H9 (cell line): Measurements from ENCODE around the gene FAM131C. TPM values are rescaled to one million over a fixed set of nuclear protein-coding genes. Genes with fewer than 3 reads are reported as not detected.

Experiments
- DNase-seq: peaks from one replicate; pipeline ENCODE4 v3.0.0-alpha.2; 2017
- H2AFZ ChIP-seq: one replicate; pipeline ENCODE4 v1.6.1; 2013; ENCODE audit warnings: mild to moderate bottlenecking, low read length, control low read depth, moderate library complexity
- H2AK5ac ChIP-seq: 2 replicates; pipeline ENCODE4 v1.6.1; 2013; ENCODE audit warnings: low read length, control low read depth, mixed read lengths; ENCODE audit not compliant: insufficient read length
- H2BK120ac ChIP-seq: one replicate; pipeline ENCODE4 v1.6.1; 2013; ENCODE audit warnings: low read depth, mild to moderate bottlenecking, low read length, control low read depth, inconsistent platforms; ENCODE audit not compliant: poor library complexity, severe bottlenecking
- H2BK12ac ChIP-seq: 2 replicates; pipeline ENCODE4 v1.6.1; 2013; ENCODE audit warnings: low read length, control low read depth, mixed read lengths, low read depth; ENCODE audit not compliant: insufficient read length
- H2BK15ac ChIP-seq: 2 replicates; pipeline ENCODE4 v1.6.1; 2013; ENCODE audit warnings: low read depth, low read length, control low read depth
- H2BK20ac ChIP-seq: one replicate; pipeline ENCODE4 v1.6.1; 2013; ENCODE audit warnings: low read depth, mild to moderate bottlenecking, low read length, control low read depth, inconsistent platforms; ENCODE audit not compliant: poor library complexity, severe bottlenecking
- H2BK5ac ChIP-seq: 2 replicates; pipeline ENCODE4 v1.6.1; 2013; ENCODE audit warnings: low read length, control low read depth, mixed read lengths; ENCODE audit not compliant: insufficient read length
- H3K14ac ChIP-seq: 2 replicates; pipeline ENCODE4 v1.6.1; 2013; ENCODE audit warnings: low read length, control low read depth; ENCODE audit not compliant: insufficient read depth
- H3K18ac ChIP-seq: 2 replicates; pipeline ENCODE4 v1.6.1; 2013; ENCODE audit warnings: low read depth, mild to moderate bottlenecking, mixed read lengths, low read length, control low read depth; ENCODE audit not compliant: insufficient read length
- H3K23ac ChIP-seq: 2 replicates; pipeline ENCODE4 v1.6.1; 2013; ENCODE audit warnings: low read length, control low read depth, mixed read lengths, low read depth; ENCODE audit not compliant: insufficient read length
- H3K23me2 ChIP-seq: 2 replicates; pipeline ENCODE4 v1.6.1; 2013; ENCODE audit warnings: low read depth, mild to moderate bottlenecking, mixed read lengths, low read length, control low read depth; ENCODE audit not compliant: insufficient read length, poor library complexity, severe bottlenecking
- H3K27ac ChIP-seq: 2 replicates; pipeline ENCODE4 v1.5.1; 2013; ENCODE audit warnings: low read length, control low read depth, mixed read lengths, low read depth; ENCODE audit not compliant: insufficient read length
- H3K27me3 ChIP-seq: 2 replicates; pipeline ENCODE4 v1.6.1; 2013; ENCODE audit warnings: low read length, control low read depth, inconsistent platforms; ENCODE audit not compliant: insufficient read depth
- H3K4ac ChIP-seq: 2 replicates; pipeline ENCODE4 v1.6.1; 2013; ENCODE audit warnings: low read depth, mild to moderate bottlenecking, control low read depth, inconsistent platforms, low read length, moderate library complexity
- H3K4me1 ChIP-seq: 2 replicates; pipeline ENCODE4 v1.6.1; 2013; ENCODE audit warnings: low read length, control low read depth, inconsistent platforms; ENCODE audit not compliant: insufficient read depth
- H3K4me2 ChIP-seq: 2 replicates; pipeline ENCODE4 v1.6.1; 2013; ENCODE audit warnings: low read length, control low read depth, mixed read lengths; ENCODE audit not compliant: insufficient read length, insufficient read depth
- H3K56ac ChIP-seq: 2 replicates; pipeline ENCODE4 v1.6.1; 2013; ENCODE audit warnings: low read depth, mild to moderate bottlenecking, mixed read lengths, low read length, control low read depth; ENCODE audit not compliant: insufficient read length
- H3K79me1 ChIP-seq: 2 replicates; pipeline ENCODE4 v1.6.1; 2013; ENCODE audit warnings: low read depth, mild to moderate bottlenecking, moderate library complexity, low read length, control low read depth, inconsistent platforms; ENCODE audit not compliant: insufficient read depth, poor library complexity, severe bottlenecking
- H3K79me2 ChIP-seq: 2 replicates; pipeline ENCODE4 v1.6.1; 2013; ENCODE audit warnings: low read length, control low read depth, inconsistent platforms; ENCODE audit not compliant: insufficient read depth
- H3K9ac ChIP-seq: 2 replicates; pipeline ENCODE4 v1.6.1; 2013; ENCODE audit warnings: low read length, control low read depth, mixed read lengths; ENCODE audit not compliant: insufficient read length; ENCODE audit errors: extremely low read depth
- H3K9me3 ChIP-seq: one replicate; pipeline ENCODE4 v1.6.1; 2013; ENCODE audit warnings: low read depth, low read length, inconsistent platforms; ENCODE audit not compliant: control insufficient read depth
- H3T11ph ChIP-seq: one replicate; pipeline ENCODE4 v1.6.1; 2013; ENCODE audit warnings: mild to moderate bottlenecking, low read length, control low read depth, inconsistent platforms
- H4K20me1 ChIP-seq: one replicate; pipeline ENCODE4 v1.6.1; 2013; ENCODE audit not compliant: control insufficient read depth, insufficient read length, insufficient read depth
- H4K5ac ChIP-seq: 2 replicates; pipeline ENCODE4 v1.6.1; 2013; ENCODE audit warnings: low read depth, mild to moderate bottlenecking, mixed read lengths, low read length, control low read depth; ENCODE audit not compliant: insufficient read length
- H4K8ac ChIP-seq: replicated peaks from 2 replicates; pipeline ENCODE4 v1.6.1; 2013; ENCODE audit warnings: low read length, control low read depth, mixed read lengths, low read depth; ENCODE audit not compliant: insufficient read length
- H4K91ac ChIP-seq: 2 replicates; pipeline ENCODE4 v1.6.1; 2013; ENCODE audit warnings: low read depth, mild to moderate bottlenecking, moderate library complexity, mixed read lengths, low read length, control low read depth; ENCODE audit not compliant: insufficient read length
- H3K27ac Mint-ChIP-seq, 3 experiments: 2 replicates in 2 of 3; 3 replicates in 1 of 3; pipeline ENCODE4 v1.8.0; 2020 to 2021; ENCODE audit warnings: mixed read lengths in 3 of 3, mild to moderate bottlenecking in 1 of 3, moderate library complexity in 1 of 3
- H3K27me3 Mint-ChIP-seq: 2 replicates; pipeline ENCODE4 v1.8.0; 2021; ENCODE audit warnings: low read depth, mild to moderate bottlenecking, moderate library complexity, mixed read lengths
- H3K36me3 Mint-ChIP-seq, 3 experiments: 2 replicates in 2 of 3; 3 replicates in 1 of 3; pipeline ENCODE4 v1.8.0; 2020 to 2021; ENCODE audit warnings: low read depth in 3 of 3, mixed read lengths in 3 of 3; ENCODE audit not compliant: insufficient read depth in 1 of 3
- H3K4me1 Mint-ChIP-seq, 2 experiments: 2 replicates each; pipeline ENCODE4 v1.8.0; 2020; ENCODE audit warnings: mixed read lengths in 2 of 2
- H3K4me3 Mint-ChIP-seq, 2 experiments: 2 replicates in 1 of 2; 3 replicates in 1 of 2; pipeline ENCODE4 v1.8.0; 2020 to 2021; ENCODE audit warnings: mild to moderate bottlenecking in 2 of 2, mixed read lengths in 2 of 2, moderate library complexity in 1 of 2
- H3K9me3 Mint-ChIP-seq, 2 experiments: 2 replicates in 1 of 2; 3 replicates in 1 of 2; pipeline ENCODE4 v1.8.0; 2020; ENCODE audit warnings: mild to moderate bottlenecking in 2 of 2, mixed read lengths in 2 of 2, moderate library complexity in 1 of 2
- WGBS: extraction: QIAGEN DNeasy Blood & Tissue Kit; methylation state at CpG from one replicate; pipeline ENCODE4 v1.1.7; 2013; ENCODE audit warnings: missing lambda C conversion rate, low lambda C conversion rate, mixed read lengths; ENCODE audit not compliant: insufficient read length; ENCODE audit errors: extremely low coverage; 5-methylcytosine and 5-hydroxymethylcytosine counted together
- total RNA-seq: library from RNA; stranded (reverse); gene quantifications from 2 replicates; pipeline ENCODE4 v1.2.1, GENCODE V29; 2021
- TF ChIP-seq, protein P1 (sequence below): fragments of 200-600 bp; sonication (generic); conservative IDR thresholded peaks from 3 replicates; pipeline ENCODE4 v1.8.0; 2021; ENCODE audit warnings: antibody characterized with exemption, mild to moderate bottlenecking

FAM131C gene
- total RNA-seq, 1 experiment from 2014 or later: 0.61 TPM

DNA sequence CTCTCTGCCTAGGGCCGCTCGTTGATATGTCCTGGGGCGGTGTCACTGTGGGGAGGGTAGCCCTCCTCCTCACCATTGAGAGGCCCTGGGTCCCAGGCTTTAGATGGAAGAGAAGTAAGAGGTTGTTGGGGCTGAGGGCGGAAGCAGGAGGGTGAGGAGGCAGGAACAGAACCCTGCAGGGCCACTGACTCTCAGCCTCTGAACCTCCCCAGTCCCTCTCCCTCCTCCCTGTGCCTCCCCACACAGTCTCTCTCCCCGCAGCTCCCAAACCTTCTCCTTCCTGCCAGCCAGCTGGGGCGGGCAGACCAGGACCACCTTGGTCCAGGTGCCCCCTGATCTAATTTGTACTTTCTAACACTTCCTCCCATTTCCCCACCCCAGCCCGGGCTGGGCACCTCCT is 14.3 kb upstream of the FAM131C start:
- DNase-seq: peak; percentile 27
- Mint-ChIP-seq H3K4me1 (peaks cover 11 to 20% of the 10 kb centered on the region in 2 experiments), H3K36me3 (no peaks in the 10 kb centered on the region), H3K27ac (no peak overlapping the region; a peak in 1 of 7 replicates), H3K27me3 (peaks cover 2% of the 10 kb centered on the region), H3K9me3 (no peaks in the 10 kb centered on the region), H3K4me3 (no peak overlapping the region)
- H2BK5ac ChIP-seq: no peak overlapping the region
- H3K4me1 ChIP-seq: no peaks in the 10 kb centered on the region
- H3K18ac ChIP-seq: no peak overlapping the region
- H3K9me3 ChIP-seq: no peaks in the 10 kb centered on the region
- H2AK5ac ChIP-seq: no peak overlapping the region
- H3K9ac ChIP-seq: no peak overlapping the region
- no peak overlapping the region for H3K27ac ChIP-seq
- no peak overlapping the region for H3T11ph ChIP-seq
- H2BK12ac ChIP-seq: no peak overlapping the region
- no peak overlapping the region for H3K4ac ChIP-seq
- no peak overlapping the region for H4K5ac ChIP-seq
- no peaks in the 10 kb centered on the region; the same call in 1 of the 2 replicates for H3K27me3 ChIP-seq
- no peaks in the 10 kb centered on the region for H4K20me1 ChIP-seq
- TF ChIP-seq, protein P1, sequence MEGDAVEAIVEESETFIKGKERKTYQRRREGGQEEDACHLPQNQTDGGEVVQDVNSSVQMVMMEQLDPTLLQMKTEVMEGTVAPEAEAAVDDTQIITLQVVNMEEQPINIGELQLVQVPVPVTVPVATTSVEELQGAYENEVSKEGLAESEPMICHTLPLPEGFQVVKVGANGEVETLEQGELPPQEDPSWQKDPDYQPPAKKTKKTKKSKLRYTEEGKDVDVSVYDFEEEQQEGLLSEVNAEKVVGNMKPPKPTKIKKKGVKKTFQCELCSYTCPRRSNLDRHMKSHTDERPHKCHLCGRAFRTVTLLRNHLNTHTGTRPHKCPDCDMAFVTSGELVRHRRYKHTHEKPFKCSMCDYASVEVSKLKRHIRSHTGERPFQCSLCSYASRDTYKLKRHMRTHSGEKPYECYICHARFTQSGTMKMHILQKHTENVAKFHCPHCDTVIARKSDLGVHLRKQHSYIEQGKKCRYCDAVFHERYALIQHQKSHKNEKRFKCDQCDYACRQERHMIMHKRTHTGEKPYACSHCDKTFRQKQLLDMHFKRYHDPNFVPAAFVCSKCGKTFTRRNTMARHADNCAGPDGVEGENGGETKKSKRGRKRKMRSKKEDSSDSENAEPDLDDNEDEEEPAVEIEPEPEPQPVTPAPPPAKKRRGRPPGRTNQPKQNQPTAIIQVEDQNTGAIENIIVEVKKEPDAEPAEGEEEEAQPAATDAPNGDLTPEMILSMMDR: no peak
- H3K14ac ChIP-seq: no peak overlapping the region
- no peak overlapping the region for H2BK20ac ChIP-seq
- H3K23ac ChIP-seq: no peak overlapping the region
- no peak overlapping the region for H4K91ac ChIP-seq
- no peaks in the 10 kb centered on the region for H3K79me2 ChIP-seq
- no peaks in the 10 kb centered on the region for H3K79me1 ChIP-seq
- no CpG with 5 or more reads among the region's 7 CpGs for WGBS
- H2BK15ac ChIP-seq: no peak overlapping the region
- no peak overlapping the region for H2BK120ac ChIP-seq
- H4K8ac ChIP-seq: no peak overlapping the region
- no peak overlapping the region for H3K4me2 ChIP-seq
- no peak overlapping the region for H3K56ac ChIP-seq
- H2AFZ ChIP-seq: no peak overlapping the region
- H3K23me2 ChIP-seq: no peaks in the 10 kb centered on the region
